Thoracic aorta (tissue), 2 donors: ENCODE results near the gene KRTDAP. TPM values are rescaled to one million over a fixed set of nuclear protein-coding genes. Genes with fewer than 3 reads are reported as not detected.
A peak's percentile ranks its signal among the peaks of the same experiment; 100 is the strongest.

Experiments
- ATAC-seq: fragments of 150-250 bp; one replicate; pipeline ENCODE4 v1.8.0; 2017; ENCODE audit warnings: low read depth; ENCODE audit not compliant: insufficient number of reproducible peaks, low FRiP score
- DNase-seq: peaks from one replicate; pipeline ENCODE4 v3.0.0-alpha.2; 2020; ENCODE audit warnings: low spot score
- H3K27ac ChIP-seq, 2 donors: fragments of 200-600 bp; sonication (generic); 1 replicate in 1 of 2; 2 replicates in 1 of 2; pipeline ENCODE4 v1.5.1; 2016; ENCODE audit warnings: mild to moderate bottlenecking in 2 of 2, moderate library complexity in 2 of 2
- H3K27me3 ChIP-seq: fragments of 200-600 bp; sonication (generic); replicated peaks from 2 replicates; pipeline ENCODE4 v1.6.0; 2016; ENCODE audit warnings: mild to moderate bottlenecking; ENCODE audit not compliant: insufficient read depth
- H3K36me3 ChIP-seq: fragments of 200-600 bp; sonication (generic); one replicate; pipeline ENCODE4 v1.5.1; 2016
- H3K4me1 ChIP-seq, 2 donors: fragments of 200-600 bp; sonication (generic); 1 replicate in 1 of 2; 2 replicates in 1 of 2; pipeline versions ENCODE4 v1.5.1 to v1.6.0; 2016; ENCODE audit warnings: low read depth in 2 of 2, mild to moderate bottlenecking in 1 of 2; ENCODE audit not compliant: control insufficient read depth in 1 of 2
- H3K4me3 ChIP-seq: fragments of 200-600 bp; sonication (generic); 2 replicates; pipeline ENCODE4 v1.5.1; 2016; ENCODE audit warnings: mild to moderate bottlenecking
- H3K9me3 ChIP-seq: fragments of 200-600 bp; sonication (generic); 2 replicates; pipeline ENCODE4 v1.5.1; 2016
- total RNA-seq, 2 donors: library from RNA; depleted of rRNA; stranded (reverse); fragments of >200 nt; gene quantifications; one replicate each; pipeline versions ENCODE4 v1.1.0 to v1.2.3, GENCODE V29; 2016
- TF ChIP-seq, protein P1 (sequence below): fragments of 200-600 bp; sonication (generic); IDR thresholded peaks from one replicate; pipeline ENCODE4 v1.5.1; 2019; ENCODE audit warnings: antibody characterized with exemption

KRTDAP gene
- total RNA-seq, 2 donors from 2014 or later, result 29.6 TPM; not detected in 1

DNA sequence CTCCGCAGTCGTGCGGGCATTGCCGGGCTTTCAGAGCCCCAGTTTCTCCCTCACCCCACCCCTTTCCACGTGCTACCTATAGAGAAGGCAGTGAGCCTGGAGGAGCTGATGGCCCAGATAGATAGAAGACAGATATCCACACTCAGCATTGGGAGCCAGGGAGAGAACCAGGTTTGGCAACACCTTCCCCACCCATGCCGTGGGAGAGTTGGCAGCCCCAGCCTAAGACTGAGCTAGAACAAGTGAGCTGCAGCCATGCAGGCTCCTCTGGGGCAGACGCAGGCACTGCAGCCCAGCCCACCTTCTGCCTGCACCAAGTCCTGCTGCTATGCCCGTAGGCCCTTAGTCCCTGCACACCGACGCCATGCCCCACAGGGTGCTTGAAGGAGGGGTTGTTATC is 10.3 kb upstream of the KRTDAP start:
- ATAC-seq (no peak), DNase-seq (no peak)
- Histone ChIP-seq H3K27ac (no peak overlapping the region), H3K36me3 (peaks cover 6% of the 10 kb centered on the region), H3K27me3 (no peaks in the 10 kb centered on the region), H3K9me3 (no peaks in the 10 kb centered on the region), H3K4me3 (no peak overlapping the region), H3K4me1 (no peaks in the 10 kb centered on the region)
- TF ChIP-seq, protein P1, sequence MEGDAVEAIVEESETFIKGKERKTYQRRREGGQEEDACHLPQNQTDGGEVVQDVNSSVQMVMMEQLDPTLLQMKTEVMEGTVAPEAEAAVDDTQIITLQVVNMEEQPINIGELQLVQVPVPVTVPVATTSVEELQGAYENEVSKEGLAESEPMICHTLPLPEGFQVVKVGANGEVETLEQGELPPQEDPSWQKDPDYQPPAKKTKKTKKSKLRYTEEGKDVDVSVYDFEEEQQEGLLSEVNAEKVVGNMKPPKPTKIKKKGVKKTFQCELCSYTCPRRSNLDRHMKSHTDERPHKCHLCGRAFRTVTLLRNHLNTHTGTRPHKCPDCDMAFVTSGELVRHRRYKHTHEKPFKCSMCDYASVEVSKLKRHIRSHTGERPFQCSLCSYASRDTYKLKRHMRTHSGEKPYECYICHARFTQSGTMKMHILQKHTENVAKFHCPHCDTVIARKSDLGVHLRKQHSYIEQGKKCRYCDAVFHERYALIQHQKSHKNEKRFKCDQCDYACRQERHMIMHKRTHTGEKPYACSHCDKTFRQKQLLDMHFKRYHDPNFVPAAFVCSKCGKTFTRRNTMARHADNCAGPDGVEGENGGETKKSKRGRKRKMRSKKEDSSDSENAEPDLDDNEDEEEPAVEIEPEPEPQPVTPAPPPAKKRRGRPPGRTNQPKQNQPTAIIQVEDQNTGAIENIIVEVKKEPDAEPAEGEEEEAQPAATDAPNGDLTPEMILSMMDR, result no peak

DNA sequence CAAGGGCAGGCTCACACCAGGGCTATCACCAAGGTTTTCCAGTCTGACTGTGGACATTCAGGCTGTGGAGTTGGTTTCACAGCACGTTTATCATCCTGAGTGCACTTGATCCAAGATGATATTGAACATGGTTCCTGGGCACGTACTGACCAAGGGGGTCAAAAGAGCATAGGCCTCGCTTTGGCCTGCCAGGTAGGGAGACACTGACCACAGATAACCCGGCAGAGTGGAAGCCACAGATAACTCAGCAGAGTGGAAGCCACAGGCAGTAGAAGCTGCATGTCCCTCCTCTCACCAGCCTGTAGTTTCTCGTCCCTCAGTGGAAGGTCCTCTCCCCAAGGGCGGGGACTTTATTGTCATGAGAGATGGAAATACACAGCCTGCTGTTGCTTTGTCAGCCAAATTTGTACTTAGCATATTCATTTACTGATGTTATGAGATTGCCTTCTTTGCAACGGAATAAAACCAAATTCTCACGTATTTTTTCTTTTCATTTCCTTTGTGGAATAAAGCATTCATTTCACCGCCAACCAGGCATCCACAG is 8.8 kb upstream of the KRTDAP start:
- Histone ChIP-seq H3K27ac (no peak overlapping the region), H3K4me3 (no peak overlapping the region), H3K4me1 (no peaks in the 10 kb centered on the region), H3K27me3 (no peaks in the 10 kb centered on the region), H3K9me3 (no peaks in the 10 kb centered on the region), H3K36me3 (peaks cover 6% of the 10 kb centered on the region)
- TF ChIP-seq, protein P1, result no peak
- ATAC-seq, result no peak
- no peak for DNase-seq

DNA sequence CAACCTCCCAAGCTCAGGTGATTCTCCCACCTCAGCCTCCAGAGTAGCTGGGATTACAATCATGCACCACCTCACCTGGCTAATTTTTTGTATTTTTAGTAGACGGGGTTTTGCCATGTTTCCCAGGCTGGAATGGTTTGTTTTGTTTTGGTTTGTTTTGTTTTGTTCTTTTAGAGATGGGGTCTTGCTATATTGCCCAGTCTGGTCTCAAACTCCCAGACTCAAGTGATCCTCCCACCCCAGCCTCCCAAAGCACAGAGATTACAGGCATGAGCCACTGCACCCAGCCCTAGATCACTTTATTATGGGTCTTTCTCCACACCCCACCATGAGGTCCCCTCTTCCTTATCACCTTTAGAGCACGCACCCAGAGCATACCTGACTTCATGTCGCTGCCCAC is 8.0 kb upstream of the KRTDAP start:
- TF ChIP-seq, protein P1, result no peak
- Histone ChIP-seq H3K27ac (no peak overlapping the region), H3K36me3 (peaks cover 6% of the 10 kb centered on the region), H3K4me3 (no peak overlapping the region), H3K4me1 (no peaks in the 10 kb centered on the region), H3K27me3 (no peaks in the 10 kb centered on the region), H3K9me3 (no peaks in the 10 kb centered on the region)
- DNase-seq (no peak), ATAC-seq (no peak)

DNA sequence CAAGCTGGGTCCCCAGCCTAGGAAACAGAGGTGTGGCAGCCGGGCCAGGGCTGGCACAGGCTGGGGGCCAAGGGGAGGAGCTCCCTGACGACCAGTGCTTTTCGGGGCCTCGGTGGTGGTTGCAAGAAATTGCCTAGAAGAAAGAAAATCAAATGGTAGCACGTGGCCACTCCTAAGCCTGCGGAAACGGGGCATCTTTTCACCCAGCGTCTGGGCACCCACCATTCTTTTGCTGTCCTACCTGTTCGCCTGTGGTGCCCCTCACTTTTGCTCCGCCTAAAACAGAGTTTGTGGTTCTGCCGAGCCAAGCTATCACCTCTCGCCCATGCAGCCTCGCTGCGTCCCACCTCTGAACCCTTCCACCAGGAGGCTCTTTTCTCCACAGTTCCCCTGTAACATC is 7.1 kb upstream of the KRTDAP start:
- ATAC-seq, result no peak

DNA sequence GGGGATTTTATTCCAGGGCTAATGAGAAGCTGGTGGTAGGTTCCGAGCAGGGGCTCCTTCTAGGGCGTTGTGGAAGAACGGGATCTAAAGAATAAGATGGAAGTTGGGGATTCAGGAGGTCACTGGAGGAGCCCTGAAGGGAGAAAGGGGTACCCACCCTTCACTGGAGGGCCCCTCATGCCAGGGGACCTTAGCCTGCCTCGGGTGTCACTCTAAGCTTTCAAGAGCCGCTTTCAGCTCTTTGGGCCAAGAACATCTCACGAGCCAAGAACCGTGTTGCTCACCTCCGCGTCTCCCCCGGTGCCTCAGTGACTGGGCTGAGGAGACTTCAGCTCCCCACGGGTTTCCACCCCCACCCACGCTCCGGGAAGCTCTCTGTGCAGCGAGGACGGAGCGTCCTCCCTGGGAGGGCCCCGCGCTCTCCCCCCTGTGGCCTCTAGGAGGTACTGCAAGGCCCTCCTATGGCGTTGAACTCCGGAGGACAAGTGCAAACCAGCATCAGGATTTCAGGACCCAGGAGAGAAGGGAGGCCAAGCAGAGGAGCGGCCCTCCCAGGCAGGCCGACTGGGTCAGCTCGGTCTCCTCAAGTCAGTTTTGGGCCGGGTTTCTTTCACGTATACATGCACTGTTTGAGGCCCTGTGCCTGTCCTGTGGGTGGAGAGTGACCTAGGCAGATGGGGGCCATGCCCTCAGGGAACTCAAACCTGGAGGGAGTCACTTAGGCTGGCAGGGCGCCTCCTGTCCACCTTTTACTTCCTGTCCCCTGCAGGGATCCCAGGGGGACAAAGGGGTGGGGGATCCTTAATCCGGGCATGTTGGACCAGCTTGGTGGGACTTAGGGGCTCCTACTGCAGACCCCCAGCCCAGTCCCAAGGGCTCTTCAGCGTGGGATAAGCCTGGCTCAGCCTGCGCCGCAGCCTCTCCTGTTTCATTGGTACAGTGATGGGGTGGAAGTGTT is 5.1 kb upstream of the KRTDAP start:
- H3K4me1 ChIP-seq, result no peaks in the 10 kb centered on the region
- peaks cover 6% of the 10 kb centered on the region for H3K36me3 ChIP-seq
- TF ChIP-seq, protein P1, result peak; percentile 94
- no peak overlapping the region for H3K27ac ChIP-seq
- ATAC-seq, result no peak
- peak; percentile 18 for DNase-seq
- H3K4me3 ChIP-seq, result no peak overlapping the region
- no peaks in the 10 kb centered on the region for H3K9me3 ChIP-seq
- H3K27me3 ChIP-seq, result no peaks in the 10 kb centered on the region

More for the DNA sequence above, 7.1 kb upstream of the KRTDAP start:
- H3K36me3 ChIP-seq, result peaks cover 6% of the 10 kb centered on the region
- H3K27me3 ChIP-seq, result no peaks in the 10 kb centered on the region
- H3K27ac ChIP-seq, result no peak overlapping the region
- H3K4me1 ChIP-seq, result no peaks in the 10 kb centered on the region
- no peaks in the 10 kb centered on the region for H3K9me3 ChIP-seq
- no peak overlapping the region for H3K4me3 ChIP-seq
- TF ChIP-seq, protein P1, result no peak
- no peak for DNase-seq
